SK-N-SH (cell line): ENCODE measurements around the gene PIP4K2C. TPM values are rescaled to one million over a fixed set of nuclear protein-coding genes. Genes with fewer than 3 reads are reported as not detected.

Source experiments
- CTCF ChIA-PET: fragments of 300-600, 350-600 bp; formaldehyde crosslinking; extraction: SDS; loops from one replicate; lab custom pipeline; 2021; lab: Yijun Ruan, JAX
- POLR2A ChIA-PET: fragments of 350-600 bp; sonication (Branson Sonifier 250); formaldehyde crosslinking; extraction: SDS; loops from one replicate; lab custom pipeline; 2020; ENCODE audit warnings: antibody characterized with exemption, inconsistent platforms; lab: Yijun Ruan, JAX
- DNase-seq: peaks from one replicate; pipeline ENCODE4 v3.0.0; 2012
- H2AFZ ChIP-seq: fragments of 200-600 bp; sonication (generic); 2 replicates; pipeline ENCODE4 v1.8.1; 2016; ENCODE audit warnings: antibody characterized with exemption, mild to moderate bottlenecking, low read depth
- H3F3A ChIP-seq: fragments of 200-600 bp; sonication (generic); replicated peaks from 2 replicates; pipeline ENCODE3; 2016; ENCODE audit warnings: antibody characterized with exemption, mild to moderate bottlenecking; ENCODE audit not compliant: insufficient read depth
- H3K27ac ChIP-seq, 2 experiments: fragments of 200-500 bp in 1 of 2; fragments of 200-600 bp in 1 of 2; sonication (Bioruptor generic) in 1 of 2; sonication (generic), shearing (Covaris generic) in 1 of 2; 2 replicates each; pipeline versions ENCODE4 v1.5.1 to v1.6.1; 2014 to 2016; ENCODE audit warnings: low read depth in 2 of 2, inconsistent platforms in 1 of 2, low read length in 1 of 2, mild to moderate bottlenecking in 1 of 2, mixed read lengths in 1 of 2
- H3K27me3 ChIP-seq: fragments of 200-600 bp; sonication (generic), shearing (Covaris generic); 2 replicates; pipeline ENCODE4 v1.6.1; 2016; ENCODE audit warnings: mixed run types; ENCODE audit not compliant: insufficient read depth
- H3K36me3 ChIP-seq, 2 experiments: fragments of 200-500 bp in 1 of 2; fragments of 200-600 bp in 1 of 2; sonication (Bioruptor generic) in 1 of 2; sonication (generic) in 1 of 2; replicated peaks in 1 of 2; 2 replicates each; pipeline versions ENCODE3 to v1.5.1; 2014 to 2016; ENCODE audit warnings: low read length in 1 of 2, mild to moderate bottlenecking in 1 of 2; ENCODE audit not compliant: insufficient read depth in 2 of 2, control insufficient read depth in 1 of 2
- H3K4me1 ChIP-seq, 2 experiments: fragments of 200-500 bp in 1 of 2; fragments of 200-600 bp in 1 of 2; sonication (Bioruptor generic) in 1 of 2; sonication (generic), shearing (Covaris generic) in 1 of 2; 2 replicates each; pipeline versions ENCODE4 v1.5.1 to v1.6.1; 2014 to 2016; ENCODE audit warnings: low read depth in 1 of 2, low read length in 1 of 2, mixed run types in 1 of 2; ENCODE audit not compliant: insufficient read depth in 2 of 2, control insufficient read depth in 1 of 2
- H3K4me2 ChIP-seq: fragments of 200-600 bp; sonication (generic), shearing (Covaris generic); 2 replicates; pipeline ENCODE4 v1.6.1; 2017; ENCODE audit warnings: mixed run types
- H3K4me3 ChIP-seq, 2 experiments: fragments of 200-500 bp in 1 of 2; fragments of 200-600 bp in 1 of 2; sonication (Bioruptor generic) in 1 of 2; sonication (generic), shearing (Covaris generic) in 1 of 2; 2 replicates each; pipeline versions ENCODE4 v1.5.1 to v1.8.1; 2014 to 2016; ENCODE audit warnings: low read depth in 2 of 2, inconsistent platforms in 1 of 2, low read length in 1 of 2, mild to moderate bottlenecking in 1 of 2, mixed read lengths in 1 of 2, moderate library complexity in 1 of 2
- H3K79me2 ChIP-seq: fragments of 200-600 bp; sonication (generic); 2 replicates; pipeline ENCODE4 v1.8.1; 2017; ENCODE audit warnings: mild to moderate bottlenecking; ENCODE audit not compliant: insufficient read depth
- H3K9ac ChIP-seq: fragments of 200-600 bp; sonication (generic); 2 replicates; pipeline ENCODE4 v1.6.1; 2017; ENCODE audit warnings: mixed run types
- H3K9me2 ChIP-seq: fragments of 200-600 bp; sonication (generic); 2 replicates; pipeline ENCODE4 v1.6.1; 2017; ENCODE audit warnings: mixed run types
- H3K9me3 ChIP-seq: fragments of 200-600 bp; sonication (generic); 2 replicates; pipeline ENCODE4 v1.6.1; 2017; ENCODE audit warnings: mixed run types, mild to moderate bottlenecking, moderate library complexity
- H4K20me1 ChIP-seq: fragments of 200-600 bp; sonication (generic); 2 replicates; pipeline ENCODE4 v1.6.1; 2017; ENCODE audit warnings: mild to moderate bottlenecking, mixed run types; ENCODE audit not compliant: insufficient read depth
- CTCF ChIP-seq: fragments of 200-600 bp; sonication (generic); IDR thresholded peaks from 2 replicates; pipeline ENCODE4 v1.6.1; 2017; ENCODE audit warnings: antibody characterized with exemption, mild to moderate bottlenecking, moderate library complexity
- ELF1 ChIP-seq: IDR thresholded peaks from 2 replicates; pipeline ENCODE4 v1.4.0; 2012
- EZH2phosphoT487 ChIP-seq: fragments of 200-600 bp; sonication (generic); IDR thresholded peaks from 2 replicates; pipeline ENCODE4 v1.6.1; 2017; ENCODE audit warnings: low read depth, mixed run types, mild to moderate bottlenecking, antibody characterized with exemption, moderate library complexity, borderline replicate concordance
- FOSL2 ChIP-seq: IDR thresholded peaks from 2 replicates; pipeline ENCODE4 v1.4.0; 2012; ENCODE audit warnings: low read depth, mild to moderate bottlenecking, moderate library complexity, borderline replicate concordance
- NFIC ChIP-seq: IDR thresholded peaks from 2 replicates; pipeline ENCODE4 v1.4.0; 2012; ENCODE audit warnings: borderline replicate concordance
- RFX5 ChIP-seq: IDR thresholded peaks from 2 replicates; pipeline ENCODE4 v1.6.1; 2012; ENCODE audit warnings: mild to moderate bottlenecking, improper control_type of control experiment, low read length
- RXRA ChIP-seq: IDR thresholded peaks from 2 replicates; pipeline ENCODE4 v1.4.0; 2012; ENCODE audit warnings: low read depth, mild to moderate bottlenecking, borderline replicate concordance
- SMC3 ChIP-seq: IDR thresholded peaks from 2 replicates; pipeline ENCODE4 v1.6.1; 2012; ENCODE audit warnings: low read depth, low read length, improper control_type of control experiment
- TAF1 ChIP-seq: IDR thresholded peaks from 2 replicates; pipeline ENCODE4 v1.6.1; 2012; ENCODE audit warnings: low read depth, mild to moderate bottlenecking, low read length, moderate library complexity, borderline replicate concordance
- USF2 ChIP-seq: fragments of 150-350 bp; IDR thresholded peaks from 2 replicates; pipeline ENCODE4 v1.6.1; 2017; ENCODE audit warnings: antibody characterized with exemption, low read length, low read depth, borderline replicate concordance
- WGBS: methylation state at CpG from one replicate; pipeline ENCODE4 v1.1.6; 2017; ENCODE audit warnings: low lambda C conversion rate; 5-methylcytosine and 5-hydroxymethylcytosine counted together
- polyA plus RNA-seq, 3 experiments: library from polyadenylated mRNA; depleted of rRNA; stranded (reverse); fragments of >200 nt; gene quantifications; 2 replicates each; pipeline ENCODE4 v1.2.3, GENCODE V29; 2012
- TF ChIP-seq, protein P1 (sequence below): IDR thresholded peaks from 2 replicates; pipeline ENCODE4 v1.4.0; 2012; ENCODE audit warnings: low read depth, borderline replicate concordance
- TF ChIP-seq, protein P2 (sequence below): fragments of 150-350 bp; IDR thresholded peaks from 2 replicates; pipeline ENCODE4 v1.6.1; 2016; ENCODE audit warnings: mild to moderate bottlenecking, low read depth, low read length
- TF ChIP-seq, protein P3 (sequence below): IDR thresholded peaks from 2 replicates; pipeline ENCODE4 v1.4.0; 2012; ENCODE audit warnings: low read depth

PIP4K2C gene
- polyA plus RNA-seq, 1 of the 3 experiments (the other 2 are of a cell fraction) = 34.2 TPM

DNA sequence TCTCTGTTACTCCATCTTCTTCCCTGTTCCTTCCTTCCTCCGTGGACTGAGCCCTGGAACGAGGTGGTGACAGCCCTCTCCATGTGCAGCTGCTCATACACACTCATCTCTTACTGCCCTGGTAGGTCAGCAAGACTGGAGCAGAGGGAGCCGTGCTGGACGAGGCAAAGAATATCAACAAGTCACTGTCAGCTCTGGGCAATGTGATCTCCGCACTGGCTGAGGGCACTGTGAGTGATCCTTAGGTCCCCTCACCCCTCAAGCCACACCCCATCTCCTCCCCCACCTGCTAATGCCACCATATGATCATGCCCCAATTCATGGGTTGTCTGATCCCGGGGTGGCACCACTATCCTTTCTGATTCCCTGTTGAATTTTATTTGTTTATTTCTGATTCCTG is 22.2 kb upstream of the PIP4K2C start:
- Histone ChIP-seq H3K9ac (no peak overlapping the region), H3K9me3 (no peaks in the 10 kb centered on the region), H3K27me3 (no peaks in the 10 kb centered on the region), H3K36me3 (peaks cover 16 to 29% of the 10 kb centered on the region in 2 experiments), H3F3A (no peaks in the 10 kb centered on the region), H3K4me1 (no peaks in the 10 kb centered on the region), H3K79me2 (no peaks in the 10 kb centered on the region), H3K9me2 (no peaks in the 10 kb centered on the region), H2AFZ (no peak overlapping the region), H4K20me1 (no peaks in the 10 kb centered on the region), H3K27ac (no peak overlapping the region), H3K4me3 (no peak overlapping the region), H3K4me2 (no peak overlapping the region)
- WGBS = 86% methylated on average over 6 of the region's 6 CpGs
- POLR2A ChIA-PET = no interaction called here
- DNase-seq = no peak
- CTCF ChIA-PET = interaction anchor here (11.3 kb wide), 1 partner anchor 14 kb away, joined by 110 read pairs; no protein-coding TSS in a partner anchor
- TF ChIP-seq NFIC (no peak), CTCF (no peak), EZH2phosphoT487 (no peak), ELF1 (no peak), RFX5 (no peak), TAF1 (no peak), USF2 (no peak), FOSL2 (no peak), RXRA (no peak), SMC3 (no peak)
- TF ChIP-seq, protein P1, sequence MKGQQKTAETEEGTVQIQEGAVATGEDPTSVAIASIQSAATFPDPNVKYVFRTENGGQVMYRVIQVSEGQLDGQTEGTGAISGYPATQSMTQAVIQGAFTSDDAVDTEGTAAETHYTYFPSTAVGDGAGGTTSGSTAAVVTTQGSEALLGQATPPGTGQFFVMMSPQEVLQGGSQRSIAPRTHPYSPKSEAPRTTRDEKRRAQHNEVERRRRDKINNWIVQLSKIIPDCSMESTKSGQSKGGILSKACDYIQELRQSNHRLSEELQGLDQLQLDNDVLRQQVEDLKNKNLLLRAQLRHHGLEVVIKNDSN = no peak
- TF ChIP-seq, protein P2, sequence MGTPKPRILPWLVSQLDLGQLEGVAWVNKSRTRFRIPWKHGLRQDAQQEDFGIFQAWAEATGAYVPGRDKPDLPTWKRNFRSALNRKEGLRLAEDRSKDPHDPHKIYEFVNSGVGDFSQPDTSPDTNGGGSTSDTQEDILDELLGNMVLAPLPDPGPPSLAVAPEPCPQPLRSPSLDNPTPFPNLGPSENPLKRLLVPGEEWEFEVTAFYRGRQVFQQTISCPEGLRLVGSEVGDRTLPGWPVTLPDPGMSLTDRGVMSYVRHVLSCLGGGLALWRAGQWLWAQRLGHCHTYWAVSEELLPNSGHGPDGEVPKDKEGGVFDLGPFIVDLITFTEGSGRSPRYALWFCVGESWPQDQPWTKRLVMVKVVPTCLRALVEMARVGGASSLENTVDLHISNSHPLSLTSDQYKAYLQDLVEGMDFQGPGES = no peak
- TF ChIP-seq, protein P3, sequence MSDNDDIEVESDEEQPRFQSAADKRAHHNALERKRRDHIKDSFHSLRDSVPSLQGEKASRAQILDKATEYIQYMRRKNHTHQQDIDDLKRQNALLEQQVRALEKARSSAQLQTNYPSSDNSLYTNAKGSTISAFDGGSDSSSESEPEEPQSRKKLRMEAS = no peak
